HepG2 (cell line): ENCODE data around the gene CAMTA2. TPM values are rescaled to one million over a fixed set of nuclear protein-coding genes. Genes with fewer than 3 reads are reported as not detected.

Experiments used
- ADNP ChIP-seq: sonication (generic); formaldehyde crosslinking; IDR thresholded peaks from 2 replicates; pipeline ENCODE4 v1.4.0; 2020; ENCODE audit warnings: missing genetic modification reagents
- HNRNPLL ChIP-seq: fragments of 200-400 bp; formaldehyde crosslinking; IDR thresholded peaks from 2 replicates; pipeline ENCODE4 v1.6.1; 2017; ENCODE audit warnings: mild to moderate bottlenecking, low read depth, low read length; ENCODE audit not compliant: poor library complexity, severe bottlenecking
- POLR2AphosphoS5 ChIP-seq: IDR thresholded peaks from 2 replicates; pipeline ENCODE4 v1.6.1; 2012; ENCODE audit warnings: low read depth, low read length
- SIX4 ChIP-seq: sonication (generic); formaldehyde crosslinking; IDR thresholded peaks from 2 replicates; pipeline ENCODE4 v1.4.0; 2020; ENCODE audit warnings: missing genetic modification reagents
- TOPORS ChIP-seq: sonication (generic); formaldehyde crosslinking; IDR thresholded peaks from 2 replicates; pipeline ENCODE4 v1.8.0; 2023; ENCODE audit warnings: mild to moderate bottlenecking, missing genetic modification reagents
- ZNF3 ChIP-seq: IDR thresholded peaks from 2 replicates; pipeline ENCODE4 v1.7.0; 2017; ENCODE audit warnings: inconsistent platforms
- ZNF383 ChIP-seq: sonication (generic); formaldehyde crosslinking; IDR thresholded peaks from 2 replicates; pipeline ENCODE4 v1.4.0; 2020; ENCODE audit warnings: missing genetic modification reagents, mild to moderate bottlenecking, borderline replicate concordance
- polyA plus RNA-seq, 8 experiments: library from polyadenylated mRNA; depleted of rRNA in 3 of 8; stranded (reverse) in 7 of 8; unstranded in 1 of 8; fragments of >200 nt; fragmentation: Illumina TruSeq in 4 of 8; extraction: Trizol in 4 of 8; gene quantifications; 2 replicates each; pipeline versions ENCODE4 v1.2.1 to v1.2.3, GENCODE V29; 2011 to 2016; ENCODE audit warnings: low read depth in 4 of 8, missing spikeins in 1 of 8, mixed read lengths in 1 of 8; ENCODE audit not compliant: insufficient read depth in 1 of 8
- total RNA-seq, 5 experiments: library from RNA; depleted of rRNA; stranded (reverse); fragments of >200 nt; fragmentation: Illumina TruSeq; extraction: Trizol; gene quantifications; 2 replicates each; pipeline ENCODE4 v1.2.3, GENCODE V29; 2016; ENCODE audit warnings: low read depth in 1 of 5
- TF ChIP-seq, protein P1 (sequence below): sonication (generic); formaldehyde crosslinking; IDR thresholded peaks from 2 replicates; pipeline ENCODE4 v1.9.0; 2021; ENCODE audit warnings: mild to moderate bottlenecking, missing genetic modification reagents
- TF ChIP-seq, protein P2 (sequence below): sonication (generic); formaldehyde crosslinking; IDR thresholded peaks from 2 replicates; pipeline ENCODE4 v1.8.0; 2022; ENCODE audit warnings: missing genetic modification reagents, mild to moderate bottlenecking, inconsistent platforms, borderline replicate concordance
- TF ChIP-seq, protein P3 (sequence below), 2 experiments: sonication (generic) in 1 of 2; formaldehyde crosslinking in 1 of 2; IDR thresholded peaks; 2 replicates each; pipeline versions ENCODE4 v1.4.0 to v1.6.1; 2016 to 2020; ENCODE audit warnings: borderline replicate concordance in 1 of 2, low read depth in 1 of 2, mild to moderate bottlenecking in 1 of 2, missing genetic modification reagents in 1 of 2
- TF ChIP-seq, protein P4 (sequence below): sonication (generic); formaldehyde crosslinking; IDR thresholded peaks from 2 replicates; pipeline ENCODE4 v1.4.0; 2020; ENCODE audit warnings: mild to moderate bottlenecking, low read depth, missing genetic modification reagents

Gene CAMTA2
- total and polyA plus RNA-seq, 2 of the 13 experiments (the other 11 are each of a cell fraction or from before 2014, with no cell fraction given): 4.1 to 7.1 TPM

DNA sequence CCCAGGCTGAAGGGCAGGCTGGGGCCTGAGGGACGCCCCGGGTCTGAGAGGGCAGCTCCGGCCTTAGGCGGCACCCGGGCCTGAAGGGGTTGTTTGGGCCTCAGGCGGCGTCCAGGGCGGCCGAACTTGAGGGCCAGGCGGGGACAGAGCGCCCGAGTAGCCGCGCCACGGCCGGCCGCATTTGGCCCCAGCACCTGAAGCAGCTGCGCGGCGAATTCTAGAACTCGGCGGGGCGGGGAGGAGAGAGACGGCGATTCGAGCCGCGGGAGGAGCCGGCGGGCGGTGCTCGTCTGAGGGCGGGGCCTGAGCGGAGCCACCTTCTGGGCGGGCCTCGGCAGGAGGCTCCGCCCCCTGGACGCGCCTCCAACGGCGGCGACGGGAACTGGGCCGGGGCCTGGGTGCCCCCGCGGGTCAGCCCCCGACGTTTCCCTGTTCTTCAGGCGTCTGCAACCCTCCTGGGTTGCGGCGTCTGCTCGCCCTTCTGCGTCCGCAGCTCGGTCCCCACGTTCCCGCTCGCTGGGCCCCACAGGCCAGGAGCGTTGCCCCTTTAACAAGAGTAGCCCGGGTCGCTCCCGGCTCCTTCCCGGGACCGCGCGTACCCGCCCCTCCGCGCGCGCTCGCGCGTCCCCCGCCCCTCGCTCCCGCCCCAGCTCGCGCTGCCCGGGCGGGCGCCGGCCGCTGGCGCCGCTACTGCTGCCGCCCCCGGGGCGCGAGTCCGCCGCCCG, 10.0 kb upstream of the CAMTA2 start, which contains the start of the genes INCA1 and KIF1C (continued):
- TF ChIP-seq, protein P1, sequence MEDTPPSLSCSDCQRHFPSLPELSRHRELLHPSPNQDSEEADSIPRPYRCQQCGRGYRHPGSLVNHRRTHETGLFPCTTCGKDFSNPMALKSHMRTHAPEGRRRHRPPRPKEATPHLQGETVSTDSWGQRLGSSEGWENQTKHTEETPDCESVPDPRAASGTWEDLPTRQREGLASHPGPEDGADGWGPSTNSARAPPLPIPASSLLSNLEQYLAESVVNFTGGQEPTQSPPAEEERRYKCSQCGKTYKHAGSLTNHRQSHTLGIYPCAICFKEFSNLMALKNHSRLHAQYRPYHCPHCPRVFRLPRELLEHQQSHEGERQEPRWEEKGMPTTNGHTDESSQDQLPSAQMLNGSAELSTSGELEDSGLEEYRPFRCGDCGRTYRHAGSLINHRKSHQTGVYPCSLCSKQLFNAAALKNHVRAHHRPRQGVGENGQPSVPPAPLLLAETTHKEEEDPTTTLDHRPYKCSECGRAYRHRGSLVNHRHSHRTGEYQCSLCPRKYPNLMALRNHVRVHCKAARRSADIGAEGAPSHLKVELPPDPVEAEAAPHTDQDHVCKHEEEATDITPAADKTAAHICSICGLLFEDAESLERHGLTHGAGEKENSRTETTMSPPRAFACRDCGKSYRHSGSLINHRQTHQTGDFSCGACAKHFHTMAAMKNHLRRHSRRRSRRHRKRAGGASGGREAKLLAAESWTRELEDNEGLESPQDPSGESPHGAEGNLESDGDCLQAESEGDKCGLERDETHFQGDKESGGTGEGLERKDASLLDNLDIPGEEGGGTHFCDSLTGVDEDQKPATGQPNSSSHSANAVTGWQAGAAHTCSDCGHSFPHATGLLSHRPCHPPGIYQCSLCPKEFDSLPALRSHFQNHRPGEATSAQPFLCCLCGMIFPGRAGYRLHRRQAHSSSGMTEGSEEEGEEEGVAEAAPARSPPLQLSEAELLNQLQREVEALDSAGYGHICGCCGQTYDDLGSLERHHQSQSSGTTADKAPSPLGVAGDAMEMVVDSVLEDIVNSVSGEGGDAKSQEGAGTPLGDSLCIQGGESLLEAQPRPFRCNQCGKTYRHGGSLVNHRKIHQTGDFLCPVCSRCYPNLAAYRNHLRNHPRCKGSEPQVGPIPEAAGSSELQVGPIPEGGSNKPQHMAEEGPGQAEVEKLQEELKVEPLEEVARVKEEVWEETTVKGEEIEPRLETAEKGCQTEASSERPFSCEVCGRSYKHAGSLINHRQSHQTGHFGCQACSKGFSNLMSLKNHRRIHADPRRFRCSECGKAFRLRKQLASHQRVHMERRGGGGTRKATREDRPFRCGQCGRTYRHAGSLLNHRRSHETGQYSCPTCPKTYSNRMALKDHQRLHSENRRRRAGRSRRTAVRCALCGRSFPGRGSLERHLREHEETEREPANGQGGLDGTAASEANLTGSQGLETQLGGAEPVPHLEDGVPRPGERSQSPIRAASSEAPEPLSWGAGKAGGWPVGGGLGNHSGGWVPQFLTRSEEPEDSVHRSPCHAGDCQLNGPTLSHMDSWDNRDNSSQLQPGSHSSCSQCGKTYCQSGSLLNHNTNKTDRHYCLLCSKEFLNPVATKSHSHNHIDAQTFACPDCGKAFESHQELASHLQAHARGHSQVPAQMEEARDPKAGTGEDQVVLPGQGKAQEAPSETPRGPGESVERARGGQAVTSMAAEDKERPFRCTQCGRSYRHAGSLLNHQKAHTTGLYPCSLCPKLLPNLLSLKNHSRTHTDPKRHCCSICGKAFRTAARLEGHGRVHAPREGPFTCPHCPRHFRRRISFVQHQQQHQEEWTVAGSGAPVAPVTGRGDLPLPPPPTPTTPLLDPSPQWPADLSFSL: no peak
- no peak for TF ChIP-seq SIX4 (CRISPR knock-in tag)
- no peak for TF ChIP-seq ZNF383
- TF ChIP-seq HNRNPLL: no peak
- no peak for TF ChIP-seq TOPORS (CRISPR knock-in tag)
- TF ChIP-seq ZNF3: no peak
- TF ChIP-seq, protein P2, sequence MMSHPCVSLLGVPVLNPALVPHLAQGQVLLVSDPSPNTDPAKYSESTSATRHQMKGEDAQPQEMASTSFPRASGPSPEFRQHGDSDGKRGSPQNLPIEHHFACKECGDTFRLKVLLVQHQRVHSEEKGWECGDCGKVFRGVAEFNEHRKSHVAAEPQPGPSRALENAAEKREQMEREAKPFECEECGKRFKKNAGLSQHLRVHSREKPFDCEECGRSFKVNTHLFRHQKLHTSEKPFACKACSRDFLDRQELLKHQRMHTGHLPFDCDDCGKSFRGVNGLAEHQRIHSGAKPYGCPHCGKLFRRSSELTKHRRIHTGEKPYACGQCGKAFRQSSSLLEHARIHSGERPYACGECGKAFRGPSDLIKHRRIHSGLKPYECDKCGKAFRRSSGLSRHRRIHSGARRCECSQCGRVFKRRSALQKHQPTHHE (CRISPR knock-in tag): no peak
- peak; percentile 68 for TF ChIP-seq POLR2AphosphoS5
- TF ChIP-seq, protein P3, sequence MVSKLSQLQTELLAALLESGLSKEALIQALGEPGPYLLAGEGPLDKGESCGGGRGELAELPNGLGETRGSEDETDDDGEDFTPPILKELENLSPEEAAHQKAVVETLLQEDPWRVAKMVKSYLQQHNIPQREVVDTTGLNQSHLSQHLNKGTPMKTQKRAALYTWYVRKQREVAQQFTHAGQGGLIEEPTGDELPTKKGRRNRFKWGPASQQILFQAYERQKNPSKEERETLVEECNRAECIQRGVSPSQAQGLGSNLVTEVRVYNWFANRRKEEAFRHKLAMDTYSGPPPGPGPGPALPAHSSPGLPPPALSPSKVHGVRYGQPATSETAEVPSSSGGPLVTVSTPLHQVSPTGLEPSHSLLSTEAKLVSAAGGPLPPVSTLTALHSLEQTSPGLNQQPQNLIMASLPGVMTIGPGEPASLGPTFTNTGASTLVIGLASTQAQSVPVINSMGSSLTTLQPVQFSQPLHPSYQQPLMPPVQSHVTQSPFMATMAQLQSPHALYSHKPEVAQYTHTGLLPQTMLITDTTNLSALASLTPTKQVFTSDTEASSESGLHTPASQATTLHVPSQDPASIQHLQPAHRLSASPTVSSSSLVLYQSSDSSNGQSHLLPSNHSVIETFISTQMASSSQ (IDR thresholded peaks at IDR 0.05; ENCODE audit: low read depth): no peak
- TF ChIP-seq, protein P3 (CRISPR knock-in tag; IDR thresholded peaks at IDR 0.05; ENCODE audit: borderline replicate concordance): no peak; the same call in 1 of the 2 replicates
- no peak for TF ChIP-seq ADNP (CRISPR knock-in tag)
- TF ChIP-seq, protein P4, sequence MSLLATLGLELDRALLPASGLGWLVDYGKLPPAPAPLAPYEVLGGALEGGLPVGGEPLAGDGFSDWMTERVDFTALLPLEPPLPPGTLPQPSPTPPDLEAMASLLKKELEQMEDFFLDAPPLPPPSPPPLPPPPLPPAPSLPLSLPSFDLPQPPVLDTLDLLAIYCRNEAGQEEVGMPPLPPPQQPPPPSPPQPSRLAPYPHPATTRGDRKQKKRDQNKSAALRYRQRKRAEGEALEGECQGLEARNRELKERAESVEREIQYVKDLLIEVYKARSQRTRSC: no peak
